H1 (cell line): ENCODE results near the gene LCT. TPM values are rescaled to one million over a fixed set of nuclear protein-coding genes. Genes with fewer than 3 reads are reported as not detected.

Source experiments
- CTCF ChIA-PET: fragments of 300-600 bp; sonication (Branson Sonifier 250); formaldehyde crosslinking; loops from one replicate; lab custom pipeline; 2021; ENCODE audit not compliant: partially characterized antibody; lab: Charles Lee
- POLR2A ChIA-PET: fragments of 300-600 bp; sonication (Branson Sonifier 250); formaldehyde crosslinking; loops from one replicate; lab custom pipeline; 2021; ENCODE audit warnings: inconsistent platforms; ENCODE audit not compliant: partially characterized antibody; lab: Charles Lee
- DNase-seq, 2 experiments: peaks; one replicate each; pipeline versions ENCODE4 v3.0.0 to v3.0.0-alpha.2; 2010 to 2022; ENCODE audit warnings: low spot score in 2 of 2, low read depth in 1 of 2, mixed read lengths in 1 of 2
- FAIRE-seq: peaks from 2 replicates; lab custom pipeline; 2011; peaks lifted over from hg19 to GRCh38; lab: Jason Lieb, UNC
- H2AFZ ChIP-seq: 2 replicates; pipeline ENCODE4 v1.8.1; 2012; ENCODE audit warnings: low read length, inconsistent platforms
- H2AK5ac ChIP-seq: 2 replicates; pipeline ENCODE4 v1.6.1; 2013; ENCODE audit warnings: low read depth, low read length
- H2BK120ac ChIP-seq: replicated peaks from 2 replicates; pipeline ENCODE3; 2013; ENCODE audit warnings: low read depth, low read length, inconsistent platforms
- H2BK12ac ChIP-seq: 2 replicates; pipeline ENCODE4 v1.6.1; 2013; ENCODE audit warnings: low read depth, low read length
- H2BK15ac ChIP-seq: 2 replicates; pipeline ENCODE4 v1.6.1; 2013; ENCODE audit warnings: low read length
- H2BK20ac ChIP-seq: 2 replicates; pipeline ENCODE4 v1.6.1; 2013; ENCODE audit warnings: low read length
- H2BK5ac ChIP-seq: 2 replicates; pipeline ENCODE4 v1.6.1; 2013; ENCODE audit warnings: low read depth, low read length
- H3K14ac ChIP-seq: 2 replicates; pipeline ENCODE4 v1.6.1; 2013; ENCODE audit warnings: inconsistent platforms; ENCODE audit not compliant: insufficient read length
- H3K18ac ChIP-seq: 2 replicates; pipeline ENCODE4 v1.6.1; 2013; ENCODE audit warnings: low read length; ENCODE audit errors: extremely low read depth
- H3K23ac ChIP-seq: 2 replicates; pipeline ENCODE4 v1.6.1; 2013; ENCODE audit warnings: inconsistent platforms; ENCODE audit not compliant: insufficient read length
- H3K23me2 ChIP-seq: 2 replicates; pipeline ENCODE4 v1.6.1; 2013; ENCODE audit warnings: low read depth, low read length
- H3K27ac ChIP-seq: 2 replicates; pipeline ENCODE4 v1.6.1; 2011; ENCODE audit warnings: low read depth, low read length, inconsistent platforms
- H3K27me3 ChIP-seq, 4 experiments: replicated peaks in 1 of 4; 1 replicate in 1 of 4; 2 replicates in 3 of 4; pipeline versions ENCODE4 v1.6.1 to v1.8.1; 2011 to 2013; ENCODE audit warnings: low read length in 3 of 4, mild to moderate bottlenecking in 3 of 4, inconsistent platforms in 2 of 4, mixed read lengths in 2 of 4, moderate library complexity in 1 of 4; ENCODE audit not compliant: control insufficient read depth in 3 of 4, insufficient read depth in 3 of 4; ENCODE audit errors: extremely low read depth in 1 of 4
- H3K36me3 ChIP-seq, 4 experiments: 2 replicates each; pipeline versions ENCODE4 v1.6.1 to v1.8.1; 2011 to 2013; ENCODE audit warnings: mild to moderate bottlenecking in 4 of 4, low read length in 3 of 4, moderate library complexity in 2 of 4, control low read depth in 1 of 4, inconsistent platforms in 1 of 4; ENCODE audit not compliant: insufficient read depth in 4 of 4, control insufficient read depth in 2 of 4
- H3K4ac ChIP-seq: replicated peaks from 2 replicates; pipeline ENCODE3; 2013; ENCODE audit warnings: low read length, low read depth, mixed read lengths, inconsistent platforms; ENCODE audit not compliant: insufficient read length
- H3K4me1 ChIP-seq, 4 experiments: replicated peaks in 1 of 4; 1 replicate in 1 of 4; 2 replicates in 3 of 4; pipeline versions ENCODE4 v1.6.1 to v1.8.1; 2011 to 2013; ENCODE audit warnings: low read length in 3 of 4, inconsistent platforms in 2 of 4, mixed read lengths in 1 of 4; ENCODE audit not compliant: insufficient read depth in 4 of 4, control insufficient read depth in 3 of 4
- H3K4me2 ChIP-seq, 2 experiments: 2 replicates each; pipeline versions ENCODE4 v1.6.1 to v1.8.1; 2011 to 2013; ENCODE audit warnings: low read depth in 2 of 2, low read length in 2 of 2, control low read depth in 1 of 2, inconsistent platforms in 1 of 2, mild to moderate bottlenecking in 1 of 2; ENCODE audit not compliant: insufficient read depth in 1 of 2
- H3K4me3 ChIP-seq, 4 experiments: fragments of 200-600, 300-600 bp in 1 of 4; sonication (generic), shearing (Covaris generic), sonication (Bioruptor Twin) in 1 of 4; 2 replicates each; pipeline versions ENCODE4 v1.5.1 to v1.8.1; 2011 to 2016; ENCODE audit warnings: low read length in 4 of 4, low read depth in 3 of 4, control low read depth in 2 of 4, inconsistent platforms in 2 of 4, mild to moderate bottlenecking in 2 of 4, mixed read lengths in 1 of 4, moderate library complexity in 1 of 4; ENCODE audit not compliant: insufficient read depth in 2 of 4; ENCODE audit errors: extremely low read depth in 1 of 4
- H3K56ac ChIP-seq: replicated peaks from 2 replicates; pipeline ENCODE3; 2013; ENCODE audit warnings: low read depth, mild to moderate bottlenecking, mixed read lengths, low read length, inconsistent platforms; ENCODE audit not compliant: insufficient read length
- H3K79me1 ChIP-seq: 2 replicates; pipeline ENCODE4 v1.6.1; 2013; ENCODE audit warnings: low read depth, low read length, control low read depth
- H3K79me2 ChIP-seq, 2 experiments: 2 replicates each; pipeline versions ENCODE4 v1.6.1 to v1.8.1; 2012 to 2013; ENCODE audit warnings: low read length in 2 of 2, mild to moderate bottlenecking in 2 of 2, inconsistent platforms in 1 of 2; ENCODE audit not compliant: insufficient read depth in 2 of 2, control insufficient read depth in 1 of 2
- H3K9ac ChIP-seq, 4 experiments: replicated peaks in 1 of 4; 1 replicate in 1 of 4; 2 replicates in 3 of 4; pipeline versions ENCODE4 v1.6.1 to v1.8.1; 2011 to 2013; ENCODE audit warnings: low read depth in 3 of 4, low read length in 3 of 4, control low read depth in 2 of 4, mild to moderate bottlenecking in 2 of 4, moderate library complexity in 2 of 4, inconsistent platforms in 1 of 4; ENCODE audit errors: extremely low read depth in 1 of 4
- H3K9me3 ChIP-seq, 2 experiments: 2 replicates each; pipeline versions ENCODE4 v1.6.1 to v1.8.1; 2012 to 2013; ENCODE audit warnings: mild to moderate bottlenecking in 2 of 2, moderate library complexity in 2 of 2, control low read depth in 1 of 2, inconsistent platforms in 1 of 2, low read depth in 1 of 2, low read length in 1 of 2, mixed read lengths in 1 of 2; ENCODE audit not compliant: insufficient read depth in 2 of 2
- H4K20me1 ChIP-seq, 2 experiments: replicated peaks in 1 of 2; 2 replicates each; pipeline versions ENCODE3 to v1.8.1; 2011 to 2013; ENCODE audit warnings: inconsistent platforms in 2 of 2, low read length in 2 of 2, mild to moderate bottlenecking in 1 of 2; ENCODE audit not compliant: insufficient read depth in 2 of 2, control insufficient read depth in 1 of 2
- H4K5ac ChIP-seq: 2 replicates; pipeline ENCODE4 v1.6.1; 2013; ENCODE audit warnings: low read length, low read depth, mixed read lengths, inconsistent platforms; ENCODE audit not compliant: insufficient read length
- H4K8ac ChIP-seq: 2 replicates; pipeline ENCODE4 v1.8.0; 2013; ENCODE audit warnings: mild to moderate bottlenecking, moderate library complexity, low read length, inconsistent platforms; ENCODE audit not compliant: insufficient read depth; ENCODE audit errors: extremely low read depth
- H4K91ac ChIP-seq: replicated peaks from 2 replicates; pipeline ENCODE3; 2013; ENCODE audit warnings: low read length, mixed read lengths, inconsistent platforms; ENCODE audit not compliant: insufficient read length
- ATF3 ChIP-seq: IDR thresholded peaks from 2 replicates; pipeline ENCODE4 v1.6.1; 2011; ENCODE audit warnings: low read depth, mild to moderate bottlenecking, low read length; ENCODE audit not compliant: insufficient read depth
- CEBPB ChIP-seq: IDR thresholded peaks from 2 replicates; pipeline ENCODE4 v1.6.1; 2012; ENCODE audit warnings: low read depth, low read length
- CREB1 ChIP-seq: IDR thresholded peaks from 2 replicates; pipeline ENCODE4 v1.6.1; 2012; ENCODE audit warnings: inconsistent platforms
- EGR1 ChIP-seq: IDR thresholded peaks from 2 replicates; pipeline ENCODE4 v1.6.1; 2011; ENCODE audit warnings: low read depth, low read length, borderline replicate concordance
- GABPA ChIP-seq: IDR thresholded peaks from 2 replicates; pipeline ENCODE4 v1.6.1; 2011; ENCODE audit warnings: mild to moderate bottlenecking, low read length, moderate library complexity, borderline replicate concordance; ENCODE audit not compliant: insufficient read depth
- MAX ChIP-seq: IDR thresholded peaks from 2 replicates; pipeline ENCODE4 v1.6.1; 2012; ENCODE audit warnings: inconsistent platforms
- RAD21 ChIP-seq, 2 experiments: IDR thresholded peaks in 1 of 2; conservative IDR thresholded peaks in 1 of 2; 2 replicates each; pipeline ENCODE4 v1.6.1; 2011; ENCODE audit warnings: low read depth in 2 of 2, low read length in 2 of 2, improper control_type of control experiment in 1 of 2, inconsistent platforms in 1 of 2, mild to moderate bottlenecking in 1 of 2, moderate library complexity in 1 of 2
- RFX5 ChIP-seq: IDR thresholded peaks from 2 replicates; pipeline ENCODE4 v1.6.1; 2011; ENCODE audit warnings: low read depth, low read length, improper control_type of control experiment, borderline replicate concordance
- SIN3A ChIP-seq, 2 experiments: IDR thresholded peaks in 1 of 2; conservative IDR thresholded peaks in 1 of 2; 2 replicates each; pipeline ENCODE4 v1.6.1; 2011 to 2012; ENCODE audit warnings: low read length in 2 of 2, improper control_type of control experiment in 1 of 2, low read depth in 1 of 2, mild to moderate bottlenecking in 1 of 2
- WGBS, 2 experiments: shearing (Covaris generic) in 1 of 2; methylation state at CpG; one replicate each; pipeline versions ENCODE4 v1.1.6 to v1.1.7; 2013 to 2015; ENCODE audit warnings: low lambda C conversion rate in 2 of 2, mixed read lengths in 2 of 2, inconsistent platforms in 1 of 2, low coverage in 1 of 2, missing lambda C conversion rate in 1 of 2; ENCODE audit not compliant: insufficient replicate concordance in 2 of 2, insufficient coverage in 1 of 2, insufficient read length in 1 of 2; ENCODE audit errors: extremely low coverage in 1 of 2, missing lambda C conversion rate in 1 of 2; 5-methylcytosine and 5-hydroxymethylcytosine counted together
- polyA plus RNA-seq, 7 experiments: library from polyadenylated mRNA; depleted of rRNA in 3 of 7; stranded (reverse) in 5 of 7; unstranded in 2 of 7; fragments of >200 nt in 5 of 7; fragments of 200-250 nt in 2 of 7; gene quantifications; 1 replicate in 5 of 7; 2 replicates in 1 of 7; 4 replicates in 1 of 7; pipeline versions ENCODE4 v1.2.1 to v1.2.3, GENCODE V29; 2011 to 2013; ENCODE audit warnings: missing spikeins in 2 of 7, mixed read lengths in 2 of 7
- total RNA-seq: library from RNA; stranded (reverse); fragmentation: NEBNext Ultra II Directional; extraction: Animal tissue kit (Norgen Biotek cat#: 25700); gene quantifications from 2 replicates; pipeline ENCODE4 v1.2.1, GENCODE V29; 2021

The LCT gene
- total and polyA plus RNA-seq, 2 of the 8 experiments (the other 6 are each of a cell fraction or from before 2014, with no cell fraction given) = 0.06 TPM; not detected in 1

GRCh38 chr2:135797497-135798274, 39.3 kb downstream of the LCT start:
- Histone ChIP-seq H3K56ac (no peak overlapping the region), H3K4me3 (no peak overlapping the region), H3K79me2 (no peaks in the 10 kb centered on the region), H4K91ac (no peak overlapping the region), H4K20me1 (no peaks in the 10 kb centered on the region), H3K36me3 (no peaks in the 10 kb centered on the region), H3K23ac (no peak overlapping the region), H3K14ac (no peak overlapping the region), H2BK12ac (peak overlapping the region; percentile 44; the same call in 1 of the 2 replicates), H3K27me3 (no peaks in the 10 kb centered on the region), H4K8ac (no peak overlapping the region), H3K4ac (peak overlapping the region; percentile 8), H3K9ac (no peak overlapping the region), H3K4me2 (no peak overlapping the region), H3K4me1 (no peaks in the 10 kb centered on the region; a peak in 1 of 7 replicates), H2BK15ac (0 out of 2 replicates have a peak overlapping the region, but pooled peaks have one; percentile 32), H2BK20ac (no peak overlapping the region), H2AFZ (peak overlapping the region; percentile 18), H3K23me2 (no peaks in the 10 kb centered on the region), H3K18ac (0 out of 2 replicates have a peak overlapping the region, but pooled peaks have one; percentile 28), H2BK120ac (no peak overlapping the region), H3K9me3 (peaks cover 15 to 29% of the 10 kb centered on the region in 2 experiments), H2AK5ac (no peak overlapping the region), H4K5ac (no peak overlapping the region), H2BK5ac (peak overlapping the region; percentile 63; the same call in 1 of the 2 replicates), H3K79me1 (no peaks in the 10 kb centered on the region; the same call in 1 of the 2 replicates), H3K27ac (peak overlapping the region; percentile 42; the same call in 1 of the 2 replicates)
- peak; percentile 41 to 90 for DNase-seq
- 54% methylated on average over 22 of the region's 22 CpGs; no CpG with 5 or more reads in 1 of the 2 experiments for WGBS, 2 experiments
- FAIRE-seq = peak; percentile 92
- ChIA-PET CTCF (interaction anchor here (0.6 to 5.8 kb wide), 51 partner anchors 10 to 837 kb away, joined by 3 to 87 read pairs (median 4); partner anchors contain the start of genes LCT and UBXN4), POLR2A (interaction anchor here (0.9 to 1.7 kb wide), 2 partner anchors 20 to 78 kb away, joined by 3 to 6 read pairs; no protein-coding TSS in a partner anchor)
- TF ChIP-seq CEBPB (peak; percentile 75), EGR1 (no peak), CREB1 (peak; percentile 80), MAX (peak; percentile 90), RFX5 (no peak), ATF3 (peak; percentile 58), SIN3A (conservative IDR thresholded peaks at IDR 0.05 in 1 of 2, IDR thresholded peaks at IDR 0.05 in 1 of 2; ENCODE audit: low read depth in 1 of 2, low read length in 2 of 2) (peak in 1 of 2 experiments; percentile 52; a peak in 1 of 4 replicates), RAD21 (IDR thresholded peaks at IDR 0.05 in 1 of 2, conservative IDR thresholded peaks at IDR 0.05 in 1 of 2; ENCODE audit: low read depth in 2 of 2, low read length in 2 of 2) (peak; percentile 59 to 74), GABPA (no peak)
